ENCODE data around the gene DLGAP1. TPM values are rescaled to one million over a fixed set of nuclear protein-coding genes. Genes with fewer than 3 reads are reported as not detected.
A peak's percentile ranks its signal among the peaks of the same experiment; 100 is the strongest.

DLGAP1 gene
- total and polyA plus RNA-seq, 2 of the 13 experiments (the other 11 are each of a cell fraction or from before 2014, with no cell fraction given): 0.01 TPM; not detected in 1

DNA sequence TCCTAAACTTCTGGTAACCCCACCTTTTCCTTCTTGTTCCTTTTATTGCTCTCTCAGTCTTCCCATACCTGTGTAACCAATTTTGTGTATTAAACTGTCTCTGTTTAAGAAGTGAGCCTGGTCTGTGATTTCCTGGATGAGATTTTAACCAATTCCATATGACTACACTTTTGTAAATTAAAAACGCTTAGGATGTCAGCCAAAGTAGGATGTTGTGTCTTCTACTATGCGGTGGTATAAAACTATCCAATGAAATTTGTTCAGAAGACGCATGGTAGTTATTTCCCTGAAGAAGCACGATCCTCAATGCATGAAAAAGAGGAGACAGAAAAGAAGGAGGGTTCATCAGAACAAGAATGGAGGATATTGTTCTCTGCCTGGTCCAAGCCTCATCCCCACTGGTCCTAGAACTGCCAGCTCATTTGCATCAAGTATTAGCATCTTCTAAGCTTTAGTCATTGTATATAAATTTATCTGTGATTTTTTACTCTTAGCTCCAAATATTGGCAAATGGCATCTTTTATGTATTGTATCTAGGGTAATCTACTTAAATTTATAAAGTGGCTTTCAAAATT lies 877.7 kb downstream of the DLGAP1 start (continued):
- TF ChIP-seq, protein P1, sequence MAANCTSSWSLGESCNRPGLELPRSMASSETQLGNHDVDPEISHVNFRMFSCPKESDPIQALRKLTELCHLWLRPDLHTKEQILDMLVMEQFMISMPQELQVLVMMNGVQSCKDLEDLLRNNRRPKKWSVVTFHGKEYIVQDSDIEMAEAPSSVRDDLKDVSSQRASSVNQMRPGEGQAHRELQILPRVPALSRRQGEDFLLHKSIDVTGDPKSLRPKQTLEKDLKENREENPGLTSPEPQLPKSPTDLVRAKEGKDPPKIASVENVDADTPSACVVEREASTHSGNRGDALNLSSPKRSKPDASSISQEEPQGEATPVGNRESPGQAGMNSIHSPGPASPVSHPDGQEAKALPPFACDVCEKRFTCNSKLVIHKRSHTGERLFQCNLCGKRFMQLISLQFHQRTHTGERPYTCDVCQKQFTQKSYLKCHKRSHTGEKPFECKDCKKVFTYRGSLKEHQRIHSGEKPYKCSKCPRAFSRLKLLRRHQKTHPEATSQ (CRISPR knock-in tag; IDR thresholded peaks at IDR 0.05; ENCODE audit: borderline replicate concordance): no peak
- no peak for TF ChIP-seq MAFK (conservative IDR thresholded peaks at IDR 0.05 in 1 of 2, IDR thresholded peaks at IDR 0.05 in 1 of 2; ENCODE audit: low read length in 2 of 2)
- TF ChIP-seq CREB3 (CRISPR knock-in tag; IDR thresholded peaks at IDR 0.05): no peak

DNA sequence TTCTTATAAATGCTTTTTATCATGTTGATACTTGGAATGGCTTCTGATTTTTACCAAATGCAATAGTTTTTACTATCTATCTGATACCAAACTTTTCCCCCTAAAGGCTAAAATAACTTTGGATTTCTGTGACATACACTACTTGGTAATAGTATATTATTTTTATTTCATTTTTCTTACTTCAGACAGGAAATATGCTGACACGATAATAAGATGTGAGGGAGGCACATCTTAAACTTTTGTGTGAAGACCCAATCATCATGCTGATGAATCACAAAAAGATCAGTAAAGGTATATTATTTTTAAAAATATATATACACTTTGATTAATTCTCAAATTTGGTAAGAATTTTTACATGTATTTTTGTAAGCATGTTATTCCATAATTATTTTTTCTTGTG lies 882.3 kb downstream of the DLGAP1 start:
- no peak overlapping the region for H3K4me2 ChIP-seq (ENCODE audit: low read depth, low read length)
- H3K9me3 ChIP-seq (ENCODE audit: low read length): no peaks in the 10 kb centered on the region
- no peak overlapping the region for H2AFZ ChIP-seq (ENCODE audit: low read length)
- DNase-seq (ENCODE audit: low spot score) (no peak), ATAC-seq (no peak), FAIRE-seq (no peak)
- no peaks in the 10 kb centered on the region for H4K20me1 ChIP-seq (ENCODE audit: insufficient read depth, low read length)
- no peaks in the 10 kb centered on the region; a peak in 1 of 5 replicates for H3K27me3 ChIP-seq (ENCODE audit: control insufficient read depth in 1 of 2, insufficient read depth in 2 of 2, low read length in 2 of 2)
- intact Hi-C loops (cut with micrococcal nuclease; ENCODE audit: unreplicated experiment) (no loop called here), in situ Hi-C loops (cut with HindIII; ENCODE audit: extremely low pct_ligation_motif_present, low pct_unique_long_range_greater_than_20kb) (no loop called here)
- BruUV-seq (replicated peaks): no TSS peak
- H3K27ac ChIP-seq (ENCODE audit: extremely low read length, insufficient read depth, low read length): no peak overlapping the region
- 62% methylated on average over 1 of the region's 1 CpG for WGBS (ENCODE audit: low lambda C conversion rate)
- H3K79me2 ChIP-seq (ENCODE audit: insufficient read depth, low read length): no peaks in the 10 kb centered on the region
- H3K9ac ChIP-seq (ENCODE audit: insufficient read depth, low read depth, low read length): no peak overlapping the region
- ChIA-PET POLR2A (no interaction called here), CTCF (ENCODE audit: low intra/inter-chr PET ratio, low total read pairs) (no interaction called here)
- H3K4me1 ChIP-seq (ENCODE audit: insufficient read depth, low read length): no peaks in the 10 kb centered on the region
- H3K4me3 ChIP-seq (replicated peaks in 1 of 3; ENCODE audit: insufficient read depth in 1 of 3, low read depth in 2 of 3, low read length in 3 of 3): no peak overlapping the region
- no peaks in the 10 kb centered on the region for H3K36me3 ChIP-seq (replicated peaks in 1 of 2; ENCODE audit: control insufficient read depth in 1 of 2, insufficient read depth in 2 of 2, low read length in 2 of 2)
- no peak for TF ChIP-seq ZNF343 (CRISPR knock-in tag; IDR thresholded peaks at IDR 0.05)
- no peak for TF ChIP-seq ZNF790 (CRISPR knock-in tag; IDR thresholded peaks at IDR 0.05; ENCODE audit: borderline replicate concordance)
- no peak for TF ChIP-seq ZNF746 (CRISPR knock-in tag; IDR thresholded peaks at IDR 0.05)
- no peak for TF ChIP-seq ZNF720 (CRISPR knock-in tag; IDR thresholded peaks at IDR 0.05)
- peak; percentile 68 for TF ChIP-seq MAFF (IDR thresholded peaks at IDR 0.05; ENCODE audit: low read depth, low read length)
- TF ChIP-seq SRF (IDR thresholded peaks at IDR 0.05; ENCODE audit: low read depth, low read length): no peak
- TF ChIP-seq MAFK (conservative IDR thresholded peaks at IDR 0.05 in 1 of 2, IDR thresholded peaks at IDR 0.05 in 1 of 2; ENCODE audit: low read length in 2 of 2): peak; percentile 68 to 80

Measured in HepG2 (cell line).